Activated naive CD8-positive, alpha-beta T cell treated with anti-CD3 and anti-CD28 coated beads, Interleukin-2, amount 10 ng/mL, durations not matched to agents 7 days and 5 days (primary cell): ENCODE results near the gene SYNE2. TPM values are rescaled to one million over a fixed set of nuclear protein-coding genes. Genes with fewer than 3 reads are reported as not detected.
A peak's percentile ranks its signal among the peaks of the same experiment; 100 is the strongest.

ENCODE experiments used
- ATAC-seq: fragments of 150-1000 bp; cut with Tn5 transposase; one replicate; pipeline ENCODE4 v1.10.0; 2021; ENCODE audit warnings: low read depth, moderate library complexity
- POLR2A ChIA-PET: fragments of 350-600 bp; sonication (Branson Sonifier 250); formaldehyde crosslinking; loops from one replicate; lab custom pipeline; 2021; ENCODE audit warnings: antibody characterized with exemption; lab: Charles Lee
- DNase-seq: peaks from one replicate; pipeline ENCODE4 v3.0.0; 2021
- H3K27ac Mint-ChIP-seq: one replicate; pipeline ENCODE4 v1.8.0; 2022; ENCODE audit warnings: mild to moderate bottlenecking, mixed read lengths
- H3K27me3 Mint-ChIP-seq: one replicate; pipeline ENCODE4 v1.8.0; 2022; ENCODE audit warnings: mild to moderate bottlenecking, moderate library complexity, mixed read lengths
- H3K36me3 Mint-ChIP-seq: one replicate; pipeline ENCODE4 v1.8.0; 2021; ENCODE audit warnings: mild to moderate bottlenecking, mixed read lengths
- H3K4me1 Mint-ChIP-seq: one replicate; pipeline ENCODE4 v1.8.0; 2021; ENCODE audit warnings: mixed read lengths
- H3K4me3 Mint-ChIP-seq: one replicate; pipeline ENCODE4 v1.8.0; 2022; ENCODE audit warnings: mild to moderate bottlenecking, moderate library complexity, mixed read lengths
- H3K9me3 Mint-ChIP-seq: one replicate; pipeline ENCODE4 v1.8.0; 2021; ENCODE audit warnings: mixed read lengths
- total RNA-seq, 2 experiments: library from RNA; stranded (reverse); gene quantifications; one replicate each; pipeline ENCODE4 v1.2.3, GENCODE V29; 2021

The SYNE2 gene
- total RNA-seq, 2 experiments from 2014 or later = 233 to 245 TPM

GRCh38 chr14:64234877-64235651, 382.3 kb downstream of the SYNE2 start:
- no peak overlapping the region for H3K4me3 Mint-ChIP-seq
- H3K27me3 Mint-ChIP-seq = peaks cover 11% of the 10 kb centered on the region
- H3K4me1 Mint-ChIP-seq = no peaks in the 10 kb centered on the region
- no peak overlapping the region for H3K27ac Mint-ChIP-seq
- ATAC-seq = no peak
- POLR2A ChIA-PET = no interaction called here
- H3K36me3 Mint-ChIP-seq = peaks cover 9% of the 10 kb centered on the region
- DNase-seq = no peak
- no peaks in the 10 kb centered on the region for H3K9me3 Mint-ChIP-seq

- H3K4me3 Mint-ChIP-seq = no peak overlapping the region
- peaks cover 9% of the 10 kb centered on the region for H3K36me3 Mint-ChIP-seq
- H3K27ac Mint-ChIP-seq = no peak overlapping the region
- POLR2A ChIA-PET = no interaction called here
- no peaks in the 10 kb centered on the region for H3K4me1 Mint-ChIP-seq
- H3K27me3 Mint-ChIP-seq = peaks cover 11% of the 10 kb centered on the region
- ATAC-seq = peak; percentile 43
- no peaks in the 10 kb centered on the region for H3K9me3 Mint-ChIP-seq
- DNase-seq = no peak
Measured at GRCh38 chr14:64235652-64236640, 383.1 kb downstream of the SYNE2 start.

- POLR2A ChIA-PET = no interaction called here
- no peaks in the 10 kb centered on the region for H3K4me1 Mint-ChIP-seq
- ATAC-seq (no peak), DNase-seq (no peak)
- no peak overlapping the region for H3K4me3 Mint-ChIP-seq
- H3K27ac Mint-ChIP-seq = no peak overlapping the region
- no peaks in the 10 kb centered on the region for H3K9me3 Mint-ChIP-seq
- H3K36me3 Mint-ChIP-seq = peaks cover 1% of the 10 kb centered on the region
- H3K27me3 Mint-ChIP-seq = peaks cover 16% of the 10 kb centered on the region
Measured at GRCh38 chr14:64238049-64238448, 385.2 kb downstream of the SYNE2 start.

GRCh38 chr14:64238631-64239030, 385.8 kb downstream of the SYNE2 start:
- no peaks in the 10 kb centered on the region for H3K9me3 Mint-ChIP-seq
- no peak overlapping the region for H3K27ac Mint-ChIP-seq
- POLR2A ChIA-PET = no interaction called here
- no peak overlapping the region for H3K4me3 Mint-ChIP-seq
- H3K4me1 Mint-ChIP-seq = no peaks in the 10 kb centered on the region
- ATAC-seq (no peak), DNase-seq (no peak)
- H3K36me3 Mint-ChIP-seq = peaks cover under 1% of the 10 kb centered on the region
- H3K27me3 Mint-ChIP-seq = peaks cover 16% of the 10 kb centered on the region

GRCh38 chr14:64244279-64244678, 391.5 kb downstream of the SYNE2 start:
- Mint-ChIP-seq H3K36me3 (no peaks in the 10 kb centered on the region), H3K27me3 (peaks cover 10% of the 10 kb centered on the region), H3K4me3 (no peak overlapping the region), H3K27ac (no peak overlapping the region), H3K4me1 (no peaks in the 10 kb centered on the region), H3K9me3 (no peaks in the 10 kb centered on the region)
- ATAC-seq = no peak
- no peak for DNase-seq
- POLR2A ChIA-PET = no interaction called here

- no peaks in the 10 kb centered on the region for H3K36me3 Mint-ChIP-seq
- no peak overlapping the region for H3K27ac Mint-ChIP-seq
- no peaks in the 10 kb centered on the region for H3K4me1 Mint-ChIP-seq
- no peak for ATAC-seq
- POLR2A ChIA-PET = no interaction called here
- H3K27me3 Mint-ChIP-seq = peaks cover 10% of the 10 kb centered on the region
- H3K4me3 Mint-ChIP-seq = no peak overlapping the region
- no peak for DNase-seq
- H3K9me3 Mint-ChIP-seq = no peaks in the 10 kb centered on the region
Measured at GRCh38 chr14:64245491-64245890, 392.7 kb downstream of the SYNE2 start.

GRCh38 chr14:64246688-64247087, 393.9 kb downstream of the SYNE2 start:
- POLR2A ChIA-PET = no interaction called here

GRCh38 chr14:64247195-64247594, 394.4 kb downstream of the SYNE2 start:
- POLR2A ChIA-PET = no interaction called here
- H3K4me3 Mint-ChIP-seq = no peak overlapping the region
- no peak for ATAC-seq
- no peaks in the 10 kb centered on the region for H3K4me1 Mint-ChIP-seq
- peaks cover 12% of the 10 kb centered on the region for H3K27me3 Mint-ChIP-seq
- H3K9me3 Mint-ChIP-seq = no peaks in the 10 kb centered on the region
- DNase-seq = no peak
- no peaks in the 10 kb centered on the region for H3K36me3 Mint-ChIP-seq
- H3K27ac Mint-ChIP-seq = no peak overlapping the region

More at GRCh38 chr14:64246688-64247087, 393.9 kb downstream of the SYNE2 start:
- Mint-ChIP-seq H3K4me3 (no peak overlapping the region), H3K36me3 (no peaks in the 10 kb centered on the region), H3K27ac (no peak overlapping the region), H3K9me3 (no peaks in the 10 kb centered on the region), H3K27me3 (peaks cover 12% of the 10 kb centered on the region), H3K4me1 (no peaks in the 10 kb centered on the region)
- ATAC-seq (no peak), DNase-seq (no peak)

GRCh38 chr14:64248689-64249088, 395.9 kb downstream of the SYNE2 start:
- POLR2A ChIA-PET = no interaction called here
- Mint-ChIP-seq H3K27ac (no peak overlapping the region), H3K9me3 (no peaks in the 10 kb centered on the region), H3K36me3 (no peaks in the 10 kb centered on the region), H3K27me3 (peaks cover 7% of the 10 kb centered on the region), H3K4me1 (no peaks in the 10 kb centered on the region), H3K4me3 (no peak overlapping the region)
- DNase-seq (no peak), ATAC-seq (no peak)

- DNase-seq = no peak
- Mint-ChIP-seq H3K36me3 (no peaks in the 10 kb centered on the region), H3K9me3 (no peaks in the 10 kb centered on the region), H3K27me3 (peaks cover 7% of the 10 kb centered on the region), H3K4me1 (no peaks in the 10 kb centered on the region), H3K27ac (no peak overlapping the region), H3K4me3 (no peak overlapping the region)
- POLR2A ChIA-PET = no interaction called here
- no peak for ATAC-seq
Measured at GRCh38 chr14:64249363-64249762, 396.6 kb downstream of the SYNE2 start.

- Mint-ChIP-seq H3K36me3 (no peaks in the 10 kb centered on the region), H3K27me3 (peaks cover 16% of the 10 kb centered on the region), H3K9me3 (no peaks in the 10 kb centered on the region), H3K27ac (no peak overlapping the region), H3K4me3 (no peak overlapping the region), H3K4me1 (no peaks in the 10 kb centered on the region)
- no peak for ATAC-seq
- POLR2A ChIA-PET = no interaction called here
- no peak for DNase-seq
Measured at GRCh38 chr14:64253672-64254071, 400.9 kb downstream of the SYNE2 start.

GRCh38 chr14:64255756-64256155, 403.0 kb downstream of the SYNE2 start:
- DNase-seq (no peak), ATAC-seq (no peak)
- Mint-ChIP-seq H3K27me3 (peaks cover 10% of the 10 kb centered on the region), H3K4me3 (no peak overlapping the region), H3K4me1 (no peaks in the 10 kb centered on the region), H3K36me3 (no peaks in the 10 kb centered on the region), H3K9me3 (no peaks in the 10 kb centered on the region), H3K27ac (no peak overlapping the region)
- POLR2A ChIA-PET = no interaction called here

- DNase-seq (no peak), ATAC-seq (no peak)
- H3K27ac Mint-ChIP-seq = no peak overlapping the region
- H3K4me3 Mint-ChIP-seq = no peak overlapping the region
- H3K36me3 Mint-ChIP-seq = no peaks in the 10 kb centered on the region
- no peaks in the 10 kb centered on the region for H3K4me1 Mint-ChIP-seq
- peaks cover 9% of the 10 kb centered on the region for H3K27me3 Mint-ChIP-seq
- POLR2A ChIA-PET = no interaction called here
- H3K9me3 Mint-ChIP-seq = no peaks in the 10 kb centered on the region
Measured at GRCh38 chr14:64260418-64260817, 407.6 kb downstream of the SYNE2 start.
